ENCODE results near the gene PPP1R12C. TPM values are rescaled to one million over a fixed set of nuclear protein-coding genes. Genes with fewer than 3 reads are reported as not detected.

Gene PPP1R12C
- total and polyA plus RNA-seq, 3 donors from 2014 or later: 184 to 220 (median 206) TPM

DNA sequence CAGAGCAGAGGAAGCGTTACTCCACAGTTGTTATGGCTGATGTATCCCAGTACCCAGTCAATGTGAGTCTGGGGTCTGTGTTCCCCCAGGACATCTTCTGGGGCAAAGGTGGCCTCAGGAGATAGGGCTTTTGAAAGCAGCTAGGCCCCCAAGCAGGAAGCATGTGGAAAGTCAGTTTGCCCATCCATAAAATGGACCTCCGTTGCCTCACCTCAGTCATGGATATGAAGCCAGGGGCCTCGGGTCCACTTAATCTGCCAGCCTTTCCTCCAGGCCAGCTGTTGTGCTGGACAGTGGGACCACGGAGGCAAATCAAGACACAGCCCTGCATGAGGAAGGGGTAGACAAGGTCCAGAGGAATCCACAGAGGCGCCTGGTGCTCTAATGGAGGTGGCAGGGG lies 38.4 kb downstream of the PPP1R12C start:
- intact Hi-C loops (cut with DNase I; ENCODE audit: low total_unique reads): no loop called here
- 66 to 74% methylated on average over 5 of the region's 5 CpGs for WGBS, 2 donors
- H3K9me3 ChIP-seq: no peaks in the 10 kb centered on the region
- no peak overlapping the region for H3K4me3 ChIP-seq
- H3K4me1 ChIP-seq: peaks cover 6% of the 10 kb centered on the region
- DNase-seq: no peak
- H3K36me3 ChIP-seq (ENCODE audit: low read depth, missing control alignments): no peaks in the 10 kb centered on the region
- no peaks in the 10 kb centered on the region for H3K27me3 ChIP-seq
- TF ChIP-seq CTCF (IDR thresholded peaks at IDR 0.05) (no peak), POLR2A (IDR thresholded peaks at IDR 0.05) (no peak)
- no peak overlapping the region for H3K27ac ChIP-seq

DNA sequence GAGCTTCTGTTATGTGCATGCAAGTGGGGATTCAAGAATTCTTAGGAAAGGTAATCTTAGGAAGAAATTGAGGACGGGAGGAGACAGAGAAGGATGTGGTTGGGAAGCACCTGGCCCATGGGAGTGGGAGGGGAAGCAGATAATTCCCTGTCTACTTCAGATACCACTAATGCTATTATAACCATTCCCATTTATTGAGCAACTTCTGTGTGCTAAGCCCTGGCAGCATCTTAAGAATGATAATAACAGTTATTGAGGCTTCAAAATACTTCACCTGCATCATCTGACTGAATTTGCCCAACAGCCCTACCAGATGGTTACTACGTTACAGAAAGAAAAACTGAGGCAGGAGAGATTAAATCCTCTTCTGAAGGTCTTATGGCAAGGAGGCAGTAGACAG lies 40.3 kb downstream of the PPP1R12C start:
- WGBS, 2 donors: 77 to 86% methylated on average over 2 of the region's 2 CpGs
- H3K27me3 ChIP-seq: no peaks in the 10 kb centered on the region

GRCh38 chr19:55076321-55076720 lies 41.1 kb downstream of the PPP1R12C start:
- no peaks in the 10 kb centered on the region for H3K9me3 ChIP-seq
- no peak overlapping the region for H3K27ac ChIP-seq
- H3K4me1 ChIP-seq: peaks cover 6% of the 10 kb centered on the region
- intact Hi-C loops (cut with DNase I; ENCODE audit: low total_unique reads): no loop called here
- DNase-seq: no peak
- no peaks in the 10 kb centered on the region for H3K27me3 ChIP-seq
- H3K36me3 ChIP-seq (ENCODE audit: low read depth, missing control alignments): no peaks in the 10 kb centered on the region
- 67 to 78% methylated on average over 3 to 12 of the region's 12 CpGs for WGBS, 2 donors
- TF ChIP-seq CTCF (IDR thresholded peaks at IDR 0.05): no peak
- no peak for TF ChIP-seq POLR2A (IDR thresholded peaks at IDR 0.05)
- H3K4me3 ChIP-seq: no peak overlapping the region

More for the DNA sequence above, 40.3 kb downstream of the PPP1R12C start:
- H3K27ac ChIP-seq: no peak overlapping the region
- H3K9me3 ChIP-seq: no peaks in the 10 kb centered on the region
- H3K36me3 ChIP-seq (ENCODE audit: low read depth, missing control alignments): no peaks in the 10 kb centered on the region
- TF ChIP-seq POLR2A (IDR thresholded peaks at IDR 0.05) (no peak), CTCF (IDR thresholded peaks at IDR 0.05) (no peak)
- intact Hi-C loops (cut with DNase I; ENCODE audit: low total_unique reads): no loop called here
- H3K4me1 ChIP-seq: peaks cover 6% of the 10 kb centered on the region
- no peak overlapping the region for H3K4me3 ChIP-seq
- DNase-seq: no peak

- intact Hi-C loops (cut with DNase I; ENCODE audit: low total_unique reads): no loop called here
- Histone ChIP-seq H3K27ac (no peak within 1 kb of the TSS), H3K36me3 (ENCODE audit: low read depth, missing control alignments) (no peaks in the 10 kb centered on the region), H3K4me3 (no peak within 1 kb of the TSS), H3K27me3 (no peaks in the 10 kb centered on the region), H3K9me3 (no peaks in the 10 kb centered on the region), H3K4me1 (no peaks in the 10 kb centered on the region)
- WGBS, 2 donors: 44 to 51% methylated on average over 17 of the region's 18 CpGs
- TF ChIP-seq POLR2A (IDR thresholded peaks at IDR 0.05): no peak
- no peak for TF ChIP-seq CTCF (IDR thresholded peaks at IDR 0.05)
- no peak for DNase-seq
Observed at GRCh38 chr19:55075371-55075998, 42.0 kb downstream of the PPP1R12C start, which contains the start of gene EPS8L1. EPS8L1 (plus strand) TSS chr19:55075869; CDS start chr19:55076445, 576 bp downstream.

GRCh38 chr19:55071913-55072312 lies 45.5 kb downstream of the PPP1R12C start:
- Histone ChIP-seq H3K9me3 (no peaks in the 10 kb centered on the region), H3K4me1 (peaks cover 2% of the 10 kb centered on the region), H3K36me3 (ENCODE audit: low read depth, missing control alignments) (no peaks in the 10 kb centered on the region), H3K27me3 (no peaks in the 10 kb centered on the region), H3K4me3 (no peak overlapping the region), H3K27ac (no peak overlapping the region)
- TF ChIP-seq POLR2A (IDR thresholded peaks at IDR 0.05) (no peak), CTCF (IDR thresholded peaks at IDR 0.05) (no peak)
- intact Hi-C loops (cut with DNase I; ENCODE audit: low total_unique reads): no loop called here
- 70 to 71% methylated on average over 8 of the region's 8 CpGs for WGBS, 2 donors
- DNase-seq: no peak

Measured in testis (tissue), 3 donors.